C4-2B (cell line): ENCODE data around the gene FGF10.

Experiments used
- H3K27ac ChIP-seq: fragments of 450-650 bp; 2 replicates; pipeline ENCODE4 v1.5.1; 2017
- ZFX ChIP-seq: fragments of 450-650 bp; IDR thresholded peaks from 2 replicates; pipeline ENCODE4 v1.6.1; 2017
- TF ChIP-seq, protein P1 (sequence below): fragments of 450-650 bp; conservative IDR thresholded peaks from 2 replicates; pipeline ENCODE4 v1.5.1; 2017; ENCODE audit warnings: mild to moderate bottlenecking

FGF10 gene

DNA sequence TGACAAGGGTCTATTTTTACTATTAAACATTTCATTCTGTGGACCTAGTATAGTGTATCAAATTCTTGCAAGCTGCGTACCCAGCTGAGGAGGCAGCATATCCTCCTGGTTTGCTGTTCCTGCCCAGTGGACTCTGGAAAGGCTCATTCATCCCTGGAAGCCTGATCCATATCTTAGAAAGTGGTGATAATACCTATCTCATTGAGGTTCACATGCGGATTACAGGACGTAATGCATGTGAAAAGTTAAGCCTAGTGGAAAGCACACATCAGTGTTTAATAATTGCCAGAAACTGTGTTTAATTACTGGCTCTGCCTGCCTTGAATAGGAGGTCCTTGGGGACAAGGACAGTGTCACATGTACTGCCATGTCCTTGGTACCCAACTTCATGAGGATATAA, 132.0 kb downstream of the FGF10 start:
- H3K27ac ChIP-seq: no peak overlapping the region
- no peak for TF ChIP-seq ZFX
- TF ChIP-seq, protein P1, sequence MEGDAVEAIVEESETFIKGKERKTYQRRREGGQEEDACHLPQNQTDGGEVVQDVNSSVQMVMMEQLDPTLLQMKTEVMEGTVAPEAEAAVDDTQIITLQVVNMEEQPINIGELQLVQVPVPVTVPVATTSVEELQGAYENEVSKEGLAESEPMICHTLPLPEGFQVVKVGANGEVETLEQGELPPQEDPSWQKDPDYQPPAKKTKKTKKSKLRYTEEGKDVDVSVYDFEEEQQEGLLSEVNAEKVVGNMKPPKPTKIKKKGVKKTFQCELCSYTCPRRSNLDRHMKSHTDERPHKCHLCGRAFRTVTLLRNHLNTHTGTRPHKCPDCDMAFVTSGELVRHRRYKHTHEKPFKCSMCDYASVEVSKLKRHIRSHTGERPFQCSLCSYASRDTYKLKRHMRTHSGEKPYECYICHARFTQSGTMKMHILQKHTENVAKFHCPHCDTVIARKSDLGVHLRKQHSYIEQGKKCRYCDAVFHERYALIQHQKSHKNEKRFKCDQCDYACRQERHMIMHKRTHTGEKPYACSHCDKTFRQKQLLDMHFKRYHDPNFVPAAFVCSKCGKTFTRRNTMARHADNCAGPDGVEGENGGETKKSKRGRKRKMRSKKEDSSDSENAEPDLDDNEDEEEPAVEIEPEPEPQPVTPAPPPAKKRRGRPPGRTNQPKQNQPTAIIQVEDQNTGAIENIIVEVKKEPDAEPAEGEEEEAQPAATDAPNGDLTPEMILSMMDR: no peak
